ENCODE measurements around the gene LPCAT3.

DNA sequence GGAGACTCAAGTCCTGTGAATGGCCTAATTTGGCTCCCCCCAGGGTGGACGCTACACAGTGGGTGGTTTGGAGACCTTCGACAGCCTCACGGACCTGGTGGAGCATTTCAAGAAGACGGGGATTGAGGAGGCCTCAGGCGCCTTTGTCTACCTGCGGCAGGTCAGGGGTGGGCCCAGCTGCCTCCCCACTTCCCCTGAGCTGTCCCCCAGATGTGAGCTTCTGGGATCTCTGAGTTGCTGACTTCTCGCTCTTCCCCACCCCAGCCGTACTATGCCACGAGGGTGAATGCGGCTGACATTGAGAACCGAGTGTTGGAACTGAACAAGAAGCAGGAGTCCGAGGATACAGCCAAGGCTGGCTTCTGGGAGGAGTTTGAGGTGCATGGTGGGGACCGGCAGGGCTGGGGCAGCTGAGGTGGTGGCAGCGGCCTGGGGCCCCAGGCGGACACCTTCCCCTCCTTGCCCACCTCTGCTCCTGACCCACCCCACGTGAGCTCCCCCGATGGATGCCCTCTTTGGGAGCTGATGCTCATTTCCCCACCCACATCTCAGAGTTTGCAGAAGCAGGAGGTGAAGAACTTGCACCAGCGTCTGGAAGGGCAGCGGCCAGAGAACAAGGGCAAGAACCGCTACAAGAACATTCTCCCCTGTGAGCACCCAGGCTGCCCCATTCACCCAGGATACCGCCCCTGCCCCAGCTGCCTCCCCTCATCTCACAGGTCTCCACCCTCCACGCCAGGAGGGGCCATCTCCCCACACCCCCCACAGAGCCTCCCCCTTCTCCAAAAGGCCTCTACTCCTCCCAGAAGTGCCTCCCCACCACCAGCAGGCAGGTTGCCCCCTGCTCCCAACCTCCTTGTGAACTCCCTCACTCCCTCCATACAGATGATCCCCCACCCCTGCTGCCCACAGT lies 62.9 kb downstream of the LPCAT3 start:
- TF ChIP-seq CTCF (IDR thresholded peaks at IDR 0.05) (no peak), ZFX (IDR thresholded peaks at IDR 0.05; ENCODE audit: borderline replicate concordance) (no peak)
